Measurements from ENCODE around the gene PKNOX2.

PKNOX2 gene

DNA sequence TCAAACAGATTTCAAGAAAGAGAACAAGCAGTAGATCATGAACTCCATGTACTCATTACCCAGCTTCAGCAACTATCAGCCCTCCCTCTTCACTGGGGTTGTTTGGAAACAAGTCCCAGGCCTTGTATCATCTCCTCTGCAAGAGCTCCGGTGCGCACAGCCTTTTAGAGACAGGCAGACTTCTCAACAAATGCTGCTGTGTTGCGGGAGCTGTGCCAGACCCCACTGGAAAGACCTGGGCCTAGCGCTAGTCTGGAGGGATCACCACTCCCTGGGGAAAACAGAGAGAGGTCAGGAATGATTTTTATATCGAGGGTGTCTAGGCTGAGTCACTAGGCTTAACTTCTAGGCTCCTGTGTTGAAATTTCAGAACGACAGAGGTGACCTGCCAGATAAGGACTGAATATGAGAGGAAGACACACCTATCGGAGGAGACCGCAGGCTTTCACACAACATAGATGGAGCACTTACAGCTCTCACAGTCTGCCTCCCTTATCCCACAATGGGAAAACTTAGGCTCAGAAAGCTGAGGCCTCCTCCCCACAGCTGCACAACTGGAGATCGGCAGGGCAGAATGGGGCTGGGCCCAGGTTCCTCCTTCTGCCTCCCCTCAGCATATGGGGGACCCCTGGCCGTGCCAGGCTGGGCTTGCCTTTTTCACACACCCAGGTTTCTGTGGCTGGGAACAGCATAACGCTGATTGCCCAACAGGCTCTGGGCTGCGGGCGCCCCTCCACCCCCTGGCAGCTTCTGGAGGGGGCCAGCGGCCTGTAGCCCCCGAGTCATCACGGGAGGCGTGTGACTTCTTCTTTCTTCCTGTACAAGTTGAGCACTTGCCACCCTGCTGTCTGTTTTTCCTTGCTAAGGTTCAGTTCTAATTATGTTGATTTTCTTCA is 86.0 kb downstream of the PKNOX2 start:
- TF ChIP-seq, protein P1, sequence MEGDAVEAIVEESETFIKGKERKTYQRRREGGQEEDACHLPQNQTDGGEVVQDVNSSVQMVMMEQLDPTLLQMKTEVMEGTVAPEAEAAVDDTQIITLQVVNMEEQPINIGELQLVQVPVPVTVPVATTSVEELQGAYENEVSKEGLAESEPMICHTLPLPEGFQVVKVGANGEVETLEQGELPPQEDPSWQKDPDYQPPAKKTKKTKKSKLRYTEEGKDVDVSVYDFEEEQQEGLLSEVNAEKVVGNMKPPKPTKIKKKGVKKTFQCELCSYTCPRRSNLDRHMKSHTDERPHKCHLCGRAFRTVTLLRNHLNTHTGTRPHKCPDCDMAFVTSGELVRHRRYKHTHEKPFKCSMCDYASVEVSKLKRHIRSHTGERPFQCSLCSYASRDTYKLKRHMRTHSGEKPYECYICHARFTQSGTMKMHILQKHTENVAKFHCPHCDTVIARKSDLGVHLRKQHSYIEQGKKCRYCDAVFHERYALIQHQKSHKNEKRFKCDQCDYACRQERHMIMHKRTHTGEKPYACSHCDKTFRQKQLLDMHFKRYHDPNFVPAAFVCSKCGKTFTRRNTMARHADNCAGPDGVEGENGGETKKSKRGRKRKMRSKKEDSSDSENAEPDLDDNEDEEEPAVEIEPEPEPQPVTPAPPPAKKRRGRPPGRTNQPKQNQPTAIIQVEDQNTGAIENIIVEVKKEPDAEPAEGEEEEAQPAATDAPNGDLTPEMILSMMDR (IDR thresholded peaks at IDR 0.05; ENCODE audit: control insufficient read depth, extremely low read depth, insufficient read depth): no peak
- DNase-seq (ENCODE audit: low read depth): no peak
- H3K4me3 ChIP-seq (ENCODE audit: low read depth, low read length): no peak overlapping the region

DNA sequence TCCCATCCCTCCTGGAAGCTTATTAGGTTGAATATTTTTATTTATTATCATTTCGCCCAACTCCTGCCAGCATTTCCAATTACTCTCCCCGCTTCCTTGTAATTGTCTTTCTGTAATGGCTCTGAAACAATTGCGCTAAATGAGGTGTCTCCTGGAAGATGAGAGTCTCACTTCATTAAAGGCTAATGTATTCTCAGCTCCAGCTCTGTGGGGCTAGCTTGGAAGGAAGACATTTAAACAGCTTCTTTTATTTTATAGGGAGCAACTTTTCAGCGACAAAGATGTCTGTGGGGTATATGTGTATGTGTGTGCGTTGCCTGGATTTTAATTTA is 86.6 kb downstream of the PKNOX2 start:
- H3K4me3 ChIP-seq (ENCODE audit: low read depth, low read length): no peak overlapping the region
- DNase-seq (ENCODE audit: low read depth): no peak
- TF ChIP-seq, protein P1 (IDR thresholded peaks at IDR 0.05; ENCODE audit: control insufficient read depth, extremely low read depth, insufficient read depth): no peak

DNA sequence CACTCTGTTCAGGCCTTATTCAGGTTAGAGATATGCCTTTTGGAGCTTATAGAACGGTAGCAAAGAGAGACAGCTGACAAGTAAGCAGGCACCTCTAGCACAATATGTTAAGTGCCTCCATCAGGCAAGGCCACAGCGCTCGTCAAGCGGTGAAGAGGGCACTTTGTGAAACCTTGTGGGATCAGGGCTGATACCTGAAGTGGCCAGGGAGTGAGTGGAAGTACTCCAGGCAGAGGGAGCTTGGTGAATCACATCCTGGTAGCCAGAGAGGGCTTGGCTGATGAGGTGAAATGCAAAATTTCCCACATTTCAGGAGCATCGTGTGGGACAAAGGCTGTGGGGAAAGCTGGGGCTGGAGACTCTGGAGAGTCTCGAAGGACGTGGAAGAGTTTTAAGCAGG is 87.4 kb downstream of the PKNOX2 start:
- TF ChIP-seq, protein P1 (IDR thresholded peaks at IDR 0.05; ENCODE audit: control insufficient read depth, extremely low read depth, insufficient read depth): no peak
- no peak overlapping the region for H3K4me3 ChIP-seq (ENCODE audit: low read depth, low read length)
- no peak for DNase-seq (ENCODE audit: low read depth)

DNA sequence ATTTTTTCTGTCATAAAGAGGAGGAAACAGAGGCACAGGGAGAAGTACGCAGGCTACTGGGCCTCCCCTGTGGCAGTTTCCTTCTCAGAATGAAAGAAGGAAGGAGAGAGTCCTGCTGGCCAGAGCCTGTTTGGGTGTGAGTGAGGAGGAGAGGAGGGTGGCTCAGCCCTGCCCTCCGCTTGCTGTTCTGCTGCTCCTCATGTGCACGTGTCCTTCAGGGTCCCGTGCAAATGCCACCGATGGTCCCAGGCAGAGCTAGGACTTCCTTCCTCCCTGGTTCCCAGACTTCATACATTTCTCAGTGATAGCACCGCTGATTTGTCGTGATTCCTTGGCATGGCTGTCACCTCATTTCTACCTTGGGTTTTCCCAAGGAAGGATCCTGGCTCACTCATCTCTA is 88.7 kb downstream of the PKNOX2 start:
- TF ChIP-seq, protein P1 (IDR thresholded peaks at IDR 0.05; ENCODE audit: control insufficient read depth, extremely low read depth, insufficient read depth): no peak
- no peak overlapping the region for H3K4me3 ChIP-seq (ENCODE audit: low read depth, low read length)
- DNase-seq (ENCODE audit: low read depth): no peak

DNA sequence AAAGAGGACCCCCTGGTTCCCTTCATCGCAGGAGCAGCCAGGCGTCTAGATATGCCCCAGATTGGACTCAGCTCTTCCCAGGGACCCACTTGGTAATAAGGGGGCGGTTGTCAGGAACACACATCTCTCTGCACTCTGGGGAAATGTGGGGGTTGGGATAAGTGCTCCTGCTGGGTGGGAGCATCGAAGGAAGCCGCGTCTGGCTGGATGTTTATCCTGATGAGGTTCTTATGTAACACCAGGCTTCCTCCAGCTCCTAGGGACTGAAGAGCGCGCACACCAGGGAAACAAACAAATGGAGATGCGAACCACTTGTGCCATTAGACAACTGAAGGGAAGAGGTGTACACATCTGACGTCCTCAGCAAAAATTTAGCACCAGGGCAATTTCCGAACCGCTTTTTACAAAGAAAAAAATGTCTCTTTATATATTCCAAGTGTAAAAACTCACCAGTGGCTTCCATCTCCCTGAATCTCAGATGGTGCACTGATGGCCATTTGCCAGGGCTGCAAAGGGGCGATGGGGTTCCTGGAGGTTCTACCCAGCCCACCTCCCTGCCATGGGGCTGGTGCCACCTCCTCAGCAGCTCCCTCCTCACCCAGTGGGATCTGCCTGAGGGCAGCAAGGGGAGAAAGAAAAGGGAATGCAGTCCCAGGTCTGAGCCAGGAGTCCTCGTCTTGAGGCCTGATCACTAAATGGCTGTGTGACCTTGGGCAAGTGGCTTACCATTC is 89.4 kb downstream of the PKNOX2 start:
- H3K4me3 ChIP-seq (ENCODE audit: low read depth, low read length): no peak overlapping the region
- DNase-seq (ENCODE audit: low read depth): no peak
- TF ChIP-seq, protein P1 (IDR thresholded peaks at IDR 0.05; ENCODE audit: control insufficient read depth, extremely low read depth, insufficient read depth): no peak

DNA sequence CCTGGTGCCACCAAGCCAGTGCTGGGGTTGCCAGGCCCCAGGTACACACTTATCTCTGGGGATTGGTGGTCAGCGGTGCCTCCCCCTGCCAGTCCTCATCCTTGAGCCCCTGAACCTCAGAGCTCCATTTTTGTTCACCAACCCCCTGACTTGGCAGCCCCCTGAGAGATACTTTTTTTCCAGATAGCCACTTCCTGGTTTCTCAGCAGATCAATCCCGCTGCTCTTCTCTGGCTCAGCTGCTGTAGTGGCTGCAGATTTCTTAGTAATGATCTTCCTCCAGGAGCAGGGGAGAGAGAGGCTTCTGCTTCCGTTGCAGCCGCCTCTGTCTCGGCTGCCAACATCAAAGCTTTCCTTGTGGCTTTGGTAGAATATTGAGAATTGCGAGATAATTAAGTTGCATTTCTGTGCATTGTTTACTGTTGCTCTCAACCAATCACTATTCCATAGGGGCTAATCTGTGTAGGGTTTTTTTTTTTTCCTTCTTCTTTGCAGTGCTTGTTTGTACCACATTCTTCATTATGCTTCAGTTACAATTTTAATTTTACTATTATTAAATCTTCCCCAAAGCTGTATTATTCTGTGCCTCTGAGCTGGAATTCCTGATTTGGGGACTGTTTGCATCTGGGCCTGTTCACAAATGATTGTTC is 92.1 kb downstream of the PKNOX2 start:
- no peak for DNase-seq (ENCODE audit: low read depth)
- TF ChIP-seq, protein P1 (IDR thresholded peaks at IDR 0.05; ENCODE audit: control insufficient read depth, extremely low read depth, insufficient read depth): no peak

More for the DNA sequence above, 92.1 kb downstream of the PKNOX2 start:
- H3K4me3 ChIP-seq (ENCODE audit: low read depth, low read length): no peak overlapping the region
